GM19324 (cell line): ENCODE results near the gene DAP.
"Not testable (repeated sequence)": the region's sequence is repeated elsewhere in the genome, so short reads cannot be mapped to it uniquely, and the experiment has no call there.

ENCODE experiments used
- ATAC-seq: cut with Tn5 transposase; IDR thresholded peaks from one replicate; pipeline ENCODE4 v1.9.1; 2021; ENCODE audit warnings: mild to moderate bottlenecking, moderate library complexity; ENCODE audit not compliant: unreplicated experiment, low FRiP score

The DAP gene

DNA sequence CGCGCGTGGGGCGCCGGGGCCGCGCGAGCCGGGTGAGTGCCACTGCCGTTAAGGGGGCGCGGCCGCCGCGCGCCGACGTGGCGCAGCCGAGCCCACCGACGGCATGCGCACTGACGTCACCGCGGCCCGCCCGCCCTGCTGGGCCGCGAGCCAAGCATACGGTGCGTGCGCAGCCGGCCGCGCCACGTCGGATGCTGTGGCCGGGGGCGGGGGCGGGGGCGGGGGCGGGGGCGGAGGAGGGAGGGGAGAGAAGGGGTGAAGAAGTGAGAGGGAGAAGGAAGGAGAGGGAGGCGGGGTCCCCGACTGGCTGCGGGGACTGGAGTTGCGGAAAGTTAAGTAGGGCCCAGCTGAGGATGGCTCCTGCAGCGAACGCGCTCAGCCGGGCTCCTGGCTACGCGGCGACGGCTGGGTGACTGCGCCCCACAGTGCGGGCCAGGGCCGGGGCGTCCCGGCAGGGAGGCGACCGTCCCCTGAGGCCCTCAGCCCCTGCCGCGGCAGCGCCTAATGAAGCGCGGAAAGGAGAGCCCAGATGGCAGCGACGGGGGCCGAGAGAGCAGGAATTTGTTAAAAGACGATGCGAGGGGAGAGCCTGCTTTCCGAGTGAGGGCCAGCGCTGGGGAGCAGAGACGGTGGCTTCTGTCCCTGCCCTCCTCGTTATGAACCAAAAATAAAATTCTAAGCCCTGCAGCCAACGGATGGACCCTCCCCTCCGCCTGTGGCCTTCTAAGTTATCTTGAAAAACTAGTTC, at the start of gene DAP:
Gene DAP (minus strand): TSS at position 50 of the 748 bp plus-strand sequence. CDS start 166 bp downstream, outside the sequence.
- ATAC-seq = peak; percentile 88

DNA sequence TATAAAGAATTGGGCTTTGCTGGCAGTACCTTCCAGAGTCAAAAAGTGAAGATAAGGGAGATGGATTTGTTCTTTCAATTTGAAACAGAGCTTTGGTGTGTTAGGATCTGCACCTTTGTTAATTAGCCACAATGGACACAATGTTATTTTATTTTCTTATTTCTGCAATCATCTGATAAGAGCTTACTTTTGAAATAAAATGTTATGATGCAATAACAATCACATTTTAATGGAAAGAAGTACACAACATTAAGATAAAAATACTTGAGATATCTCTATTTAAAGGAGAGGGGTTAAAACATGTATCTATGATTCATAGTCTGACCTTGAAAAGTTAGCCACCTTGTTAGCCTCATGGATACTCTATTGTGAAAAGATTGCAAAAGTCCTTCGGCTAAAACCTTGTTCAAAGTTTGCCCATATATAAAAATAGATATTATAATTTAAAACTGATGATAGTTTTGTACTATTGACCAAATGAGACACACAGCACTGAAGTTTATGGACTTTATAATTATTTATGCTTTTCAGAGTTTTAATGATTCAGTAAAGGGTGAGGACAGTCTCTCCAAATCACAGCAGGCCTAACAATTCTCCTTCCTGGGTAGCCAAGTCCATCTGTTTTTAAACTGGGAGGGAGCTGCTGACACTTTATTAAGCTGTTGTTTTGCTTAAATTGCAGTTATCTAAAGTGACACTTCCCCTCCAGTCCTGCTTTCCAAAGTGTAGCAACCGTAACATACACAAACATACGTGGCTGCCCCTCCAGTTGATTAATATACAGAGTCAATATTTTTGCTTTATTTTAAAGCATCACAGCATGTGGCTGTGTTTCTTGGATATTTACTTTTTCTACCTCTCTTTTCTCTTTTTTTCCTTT, 47.6 kb upstream of the DAP start:
- no peak for ATAC-seq

DNA sequence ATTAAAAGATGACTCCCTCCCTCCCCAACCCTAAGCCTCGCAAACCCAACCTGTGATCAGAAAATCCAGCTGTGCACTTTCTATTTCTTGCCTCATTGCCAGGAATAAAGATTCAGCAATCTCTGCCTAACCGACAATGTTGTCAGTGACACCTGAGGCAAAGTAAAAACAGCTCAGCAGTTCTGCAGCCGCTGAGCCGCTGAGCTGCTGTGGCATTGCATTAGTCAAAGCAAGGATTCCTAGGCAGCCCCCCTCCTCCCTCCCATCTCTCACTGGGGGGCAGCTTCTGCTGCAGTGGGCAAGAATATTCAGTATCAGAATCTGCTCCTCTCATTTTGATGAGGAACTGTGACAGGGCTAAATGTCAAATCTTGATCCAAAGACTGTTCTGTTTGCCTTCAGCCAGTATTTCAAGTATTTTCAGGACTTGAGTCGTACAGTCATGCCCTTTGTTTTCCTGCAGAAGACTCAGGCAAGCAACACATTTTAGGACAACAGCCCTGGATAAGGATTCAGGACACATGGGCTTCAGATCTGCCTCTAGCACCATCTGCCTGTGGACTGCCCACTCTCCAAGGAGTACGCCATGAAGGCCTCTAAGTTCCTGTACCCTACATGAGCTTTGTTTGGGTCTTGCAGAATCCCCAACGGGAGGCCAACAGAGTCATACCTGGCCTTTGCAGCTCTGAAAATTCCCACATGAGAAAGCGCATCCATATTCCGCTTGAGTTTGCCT, 41.1 kb upstream of the DAP start:
- ATAC-seq = no peak

- ATAC-seq = no peak
Observed at GRCh38 chr5:10800852-10801251, 39.8 kb upstream of the DAP start.

- no peak for ATAC-seq
Observed at GRCh38 chr5:10797261-10797660, 36.2 kb upstream of the DAP start.

- no peak for ATAC-seq
Observed at GRCh38 chr5:10793785-10794184, 32.8 kb upstream of the DAP start.

DNA sequence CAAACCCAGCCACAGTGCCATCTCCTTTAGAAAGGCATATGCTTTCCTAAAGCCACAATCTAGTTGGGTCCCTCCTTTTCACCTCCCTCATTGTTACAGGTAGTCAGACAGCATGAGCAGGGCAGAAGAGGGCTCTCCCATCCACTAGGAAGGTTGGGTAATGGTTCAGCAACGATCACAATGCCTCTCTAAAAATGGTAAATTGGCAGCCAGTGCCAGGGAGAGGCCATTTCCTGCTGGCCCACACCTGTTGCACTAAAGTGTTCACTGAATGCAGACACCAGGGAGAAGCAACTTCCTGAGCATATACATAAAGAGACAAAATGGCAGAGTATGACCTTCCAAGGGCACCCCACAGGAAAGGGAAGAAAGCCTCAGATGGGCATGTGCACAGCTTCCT, 31.3 kb upstream of the DAP start:
- ATAC-seq = no peak

DNA sequence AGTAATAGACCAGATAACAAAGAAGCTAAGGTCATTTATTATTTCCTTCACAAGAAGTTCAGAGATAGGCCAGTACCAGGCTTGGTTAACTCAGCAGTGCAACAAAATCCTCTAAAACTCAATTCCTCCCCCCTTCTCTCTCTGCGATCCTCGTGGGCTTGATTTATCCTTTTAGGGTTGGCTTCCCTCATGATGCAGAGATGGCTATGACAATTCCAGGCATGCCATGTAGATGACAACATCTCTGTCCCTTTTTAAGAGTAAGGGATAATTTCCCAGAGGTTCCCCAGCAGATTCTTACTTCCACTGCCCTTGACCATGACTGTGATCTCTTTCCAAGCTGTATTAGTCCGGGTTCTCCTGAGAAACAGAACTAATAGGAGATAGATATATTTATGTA, 28.7 kb upstream of the DAP start:
- ATAC-seq = no peak

- no peak for ATAC-seq
Observed at GRCh38 chr5:10789021-10789420, 28.0 kb upstream of the DAP start.

DNA sequence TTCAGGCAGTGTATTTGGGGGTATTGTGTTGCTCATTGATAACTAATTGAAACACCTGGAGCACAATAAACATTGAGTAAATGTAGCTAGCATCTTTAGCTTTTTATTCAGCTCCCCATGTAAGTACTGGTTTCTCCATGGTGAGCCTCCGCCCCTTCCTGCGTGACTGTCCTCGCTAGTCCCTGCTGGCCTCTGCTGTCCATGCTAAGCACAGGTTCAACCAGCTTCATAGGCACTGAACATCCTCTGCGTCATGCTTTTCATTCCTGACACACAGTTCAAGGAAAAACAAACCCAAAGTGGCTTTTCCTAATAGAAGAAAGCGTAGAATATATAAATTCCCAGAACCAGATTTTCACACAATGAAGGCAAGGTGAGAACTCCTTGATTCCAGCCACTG, 27.3 kb upstream of the DAP start:
- no peak for ATAC-seq

GRCh38 chr5:10786835-10787234, 25.8 kb upstream of the DAP start:
- ATAC-seq = no peak

- not testable (repeated sequence) for ATAC-seq
Observed at GRCh38 chr5:10780208-10780607, 19.2 kb upstream of the DAP start.

DNA sequence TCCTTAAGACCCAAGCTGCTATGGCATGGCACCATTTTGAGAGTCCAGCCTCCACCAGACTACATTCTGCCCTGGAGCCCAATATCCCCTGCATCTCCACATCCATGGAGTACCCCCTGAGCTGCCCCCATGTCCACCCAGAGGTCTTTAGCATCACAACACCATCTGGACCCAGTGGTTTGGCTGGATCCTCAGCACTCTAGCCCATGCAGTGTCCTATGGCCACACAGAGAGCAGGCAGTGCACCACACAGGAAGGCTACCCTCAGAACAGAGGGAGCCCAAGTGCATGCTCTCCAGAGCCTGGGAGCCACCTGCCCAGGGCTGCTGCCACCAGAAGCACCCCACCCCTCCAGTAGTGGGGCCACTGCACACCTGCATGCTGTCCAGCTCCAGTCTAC, 18.6 kb upstream of the DAP start:
- ATAC-seq = no peak

DNA sequence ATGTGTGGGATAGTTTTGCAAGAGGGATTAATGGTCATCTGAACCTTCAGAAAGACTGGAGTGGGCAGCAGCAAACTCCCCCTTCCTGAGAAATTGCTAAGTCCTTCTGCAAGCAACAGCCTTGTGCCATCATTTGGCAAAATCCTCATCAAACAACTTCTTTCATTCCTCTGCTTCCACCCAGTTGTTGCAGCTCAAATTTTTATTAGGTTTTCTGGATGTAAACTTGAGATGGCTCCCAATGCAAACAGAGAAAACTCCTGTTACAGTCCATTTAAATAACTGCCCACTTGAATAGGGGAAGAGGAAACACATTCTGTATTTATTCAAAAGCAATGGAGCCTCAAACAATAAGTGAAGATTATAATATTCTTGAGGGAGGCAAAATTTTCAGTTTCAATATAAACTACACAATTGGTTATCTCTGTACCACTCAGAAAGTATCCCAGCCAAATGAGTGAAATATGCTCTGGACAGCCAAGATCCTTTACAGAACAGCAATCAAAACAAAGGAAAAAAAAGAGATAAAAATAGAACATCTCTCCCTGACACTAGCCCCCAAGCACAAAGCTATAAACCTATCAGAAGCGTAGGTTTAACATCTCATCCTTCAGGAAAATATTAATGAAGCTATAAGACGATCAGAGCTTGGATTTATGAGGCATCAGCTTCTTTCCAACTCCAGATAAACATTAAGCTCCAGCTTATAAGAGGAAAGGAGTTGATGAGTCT, 17.3 kb upstream of the DAP start:
- no peak for ATAC-seq

DNA sequence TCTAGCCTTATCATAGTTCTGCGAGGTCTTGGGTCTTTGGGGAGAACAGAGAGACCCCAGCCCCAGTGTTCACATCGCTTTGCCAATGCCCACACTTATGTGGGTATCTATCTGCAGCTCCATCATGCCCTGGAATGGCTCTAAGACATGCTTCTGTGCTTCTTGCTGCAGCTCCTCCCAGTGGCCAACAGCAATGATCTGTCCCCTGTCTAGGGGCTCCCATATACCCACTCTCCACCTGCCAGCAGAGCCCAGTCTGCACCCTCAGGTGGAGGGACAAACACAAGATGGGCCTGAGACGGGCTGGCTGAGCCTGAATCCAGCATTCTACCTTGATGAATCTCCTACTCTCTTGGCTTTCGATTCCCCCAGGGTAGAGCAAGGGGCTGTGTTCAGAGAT, 14.6 kb upstream of the DAP start:
- ATAC-seq = no peak

GRCh38 chr5:10772901-10773585, 12.0 kb upstream of the DAP start:
- ATAC-seq = no peak

DNA sequence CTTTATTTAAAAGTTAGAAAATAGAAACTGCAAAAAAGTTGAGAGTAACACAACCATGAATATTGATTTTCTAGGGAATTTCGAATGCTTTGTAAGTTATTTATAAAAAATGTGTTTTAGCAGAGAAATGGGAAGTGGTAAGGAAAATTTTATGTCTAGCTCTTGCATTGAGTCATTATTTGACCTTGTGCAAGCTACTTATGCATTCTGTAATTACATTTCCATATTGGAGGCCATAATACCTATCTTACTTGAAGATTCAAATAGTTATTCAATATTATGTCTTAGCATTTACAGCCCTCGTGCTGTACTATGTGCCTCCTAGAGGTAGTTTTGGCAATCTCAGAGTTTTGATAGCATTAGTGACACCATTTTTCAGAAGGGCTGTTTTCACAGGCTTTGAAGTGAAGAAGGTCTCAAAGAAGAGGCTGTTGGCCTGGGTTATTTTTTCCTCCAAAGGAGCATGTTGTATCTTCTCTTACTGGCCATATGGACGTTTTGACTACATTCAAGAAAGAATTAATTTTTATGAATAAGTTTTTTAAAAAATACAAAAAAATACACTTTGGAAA, 7.4 kb upstream of the DAP start:
- ATAC-seq = no peak

DNA sequence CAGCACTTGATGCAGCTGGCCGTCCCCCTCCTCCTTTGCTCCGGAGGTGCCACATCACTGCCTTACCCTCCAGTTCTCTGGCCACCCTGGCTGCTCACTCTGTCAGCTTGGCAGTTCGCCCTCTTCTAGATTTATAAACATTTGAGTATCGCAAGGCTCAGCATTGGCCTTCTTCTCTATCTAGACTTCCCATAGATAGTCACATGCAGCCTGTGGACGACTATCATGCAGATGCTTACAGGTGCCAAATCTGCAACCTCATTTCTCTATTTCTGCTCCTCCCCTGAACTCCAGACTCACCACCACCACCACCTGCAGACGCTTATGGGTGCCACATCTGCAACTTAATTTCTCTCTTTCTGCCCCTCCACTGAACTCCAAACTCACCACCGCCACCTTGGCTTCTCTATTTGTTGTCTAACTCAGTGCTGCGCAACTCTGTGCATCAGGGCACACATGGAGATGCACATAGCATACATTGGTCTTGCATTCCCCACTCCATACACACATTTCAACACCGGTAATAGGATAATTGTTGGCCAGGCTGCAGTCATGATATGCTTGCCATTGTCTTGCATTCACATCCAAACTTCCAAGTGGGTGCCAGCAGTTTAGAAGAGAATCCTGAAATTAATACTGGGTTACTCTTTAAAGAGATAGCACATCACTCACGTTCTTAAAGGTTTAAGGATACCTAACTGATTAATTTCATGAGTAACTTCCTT, 1.9 kb upstream of the DAP start:
- ATAC-seq = no peak
